Upper lobe of right lung (tissue), 1 donor: ENCODE measurements around the gene MGAT4A. TPM values are rescaled to one million over a fixed set of nuclear protein-coding genes. Genes with fewer than 3 reads are reported as not detected.

Experiments
- ATAC-seq: fragments of 200-7000 bp; cut with Tn5 transposase; one replicate; pipeline ENCODE4 v1.9.1; 2020; ENCODE audit warnings: mild to moderate bottlenecking, moderate library complexity
- DNase-seq: peaks from one replicate; pipeline ENCODE4 v3.0.0-alpha.2; 2020
- H3K27ac ChIP-seq: fragments of 200-600 bp; one replicate; pipeline ENCODE4 v1.8.0; 2022
- H3K27me3 ChIP-seq: fragments of 200-600 bp; one replicate; pipeline ENCODE4 v1.8.0; 2022; ENCODE audit warnings: mild to moderate bottlenecking
- H3K36me3 ChIP-seq: fragments of 200-600 bp; one replicate; pipeline ENCODE4 v1.8.0; 2022
- H3K4me1 ChIP-seq: fragments of 200-600 bp; one replicate; pipeline ENCODE4 v1.8.0; 2022
- H3K4me3 ChIP-seq: fragments of 200-600 bp; one replicate; pipeline ENCODE4 v1.8.0; 2022; ENCODE audit warnings: mild to moderate bottlenecking
- H3K9me3 ChIP-seq: fragments of 200-600 bp; one replicate; pipeline ENCODE4 v1.8.0; 2022
- intact Hi-C: fragments of 100-400 bp; cut with DNase I; formaldehyde crosslinking; loops from one replicate; pipeline ENCODE4 v1.11.0; 2022
- total RNA-seq: library from RNA; stranded (reverse); fragmentation: NEBNext Ultra II Directional; extraction: Animal tissue kit (Norgen Biotek cat#: 25700); gene quantifications from one replicate; pipeline ENCODE4 v1.2.1, GENCODE V29; 2021
- TF ChIP-seq, protein P1 (sequence below): fragments of 200-600 bp; IDR thresholded peaks from one replicate; pipeline ENCODE4 v1.8.0; 2022; ENCODE audit warnings: antibody characterized with exemption
- donor health status: DM: no; HTN: yes; CAD: no; lungs with severe emphysema.

The MGAT4A gene
- total RNA-seq, 1 donor from 2014 or later = 85.8 TPM

DNA sequence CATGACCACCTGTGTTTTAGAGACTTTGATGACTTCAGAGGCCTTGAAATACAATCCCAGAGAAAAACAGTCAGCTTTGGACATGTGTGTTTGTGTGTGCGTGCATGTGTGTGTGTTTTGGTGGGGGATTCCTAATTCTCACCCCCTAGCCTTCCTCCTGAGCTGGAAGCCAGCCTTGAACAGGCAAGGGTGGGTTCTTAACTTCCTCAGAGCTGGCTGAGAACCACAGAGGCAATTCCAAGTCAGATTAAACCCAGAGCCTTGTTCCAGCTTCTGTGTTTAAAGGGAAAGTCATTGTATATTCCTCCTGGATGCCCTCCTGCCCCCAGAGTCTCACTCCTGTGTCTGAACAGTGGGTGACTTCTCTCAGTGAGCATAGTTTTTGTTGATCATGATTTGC, 45.2 kb upstream of the MGAT4A start:
- TF ChIP-seq, protein P1, sequence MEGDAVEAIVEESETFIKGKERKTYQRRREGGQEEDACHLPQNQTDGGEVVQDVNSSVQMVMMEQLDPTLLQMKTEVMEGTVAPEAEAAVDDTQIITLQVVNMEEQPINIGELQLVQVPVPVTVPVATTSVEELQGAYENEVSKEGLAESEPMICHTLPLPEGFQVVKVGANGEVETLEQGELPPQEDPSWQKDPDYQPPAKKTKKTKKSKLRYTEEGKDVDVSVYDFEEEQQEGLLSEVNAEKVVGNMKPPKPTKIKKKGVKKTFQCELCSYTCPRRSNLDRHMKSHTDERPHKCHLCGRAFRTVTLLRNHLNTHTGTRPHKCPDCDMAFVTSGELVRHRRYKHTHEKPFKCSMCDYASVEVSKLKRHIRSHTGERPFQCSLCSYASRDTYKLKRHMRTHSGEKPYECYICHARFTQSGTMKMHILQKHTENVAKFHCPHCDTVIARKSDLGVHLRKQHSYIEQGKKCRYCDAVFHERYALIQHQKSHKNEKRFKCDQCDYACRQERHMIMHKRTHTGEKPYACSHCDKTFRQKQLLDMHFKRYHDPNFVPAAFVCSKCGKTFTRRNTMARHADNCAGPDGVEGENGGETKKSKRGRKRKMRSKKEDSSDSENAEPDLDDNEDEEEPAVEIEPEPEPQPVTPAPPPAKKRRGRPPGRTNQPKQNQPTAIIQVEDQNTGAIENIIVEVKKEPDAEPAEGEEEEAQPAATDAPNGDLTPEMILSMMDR = no peak
- intact Hi-C loops = no loop called here

DNA sequence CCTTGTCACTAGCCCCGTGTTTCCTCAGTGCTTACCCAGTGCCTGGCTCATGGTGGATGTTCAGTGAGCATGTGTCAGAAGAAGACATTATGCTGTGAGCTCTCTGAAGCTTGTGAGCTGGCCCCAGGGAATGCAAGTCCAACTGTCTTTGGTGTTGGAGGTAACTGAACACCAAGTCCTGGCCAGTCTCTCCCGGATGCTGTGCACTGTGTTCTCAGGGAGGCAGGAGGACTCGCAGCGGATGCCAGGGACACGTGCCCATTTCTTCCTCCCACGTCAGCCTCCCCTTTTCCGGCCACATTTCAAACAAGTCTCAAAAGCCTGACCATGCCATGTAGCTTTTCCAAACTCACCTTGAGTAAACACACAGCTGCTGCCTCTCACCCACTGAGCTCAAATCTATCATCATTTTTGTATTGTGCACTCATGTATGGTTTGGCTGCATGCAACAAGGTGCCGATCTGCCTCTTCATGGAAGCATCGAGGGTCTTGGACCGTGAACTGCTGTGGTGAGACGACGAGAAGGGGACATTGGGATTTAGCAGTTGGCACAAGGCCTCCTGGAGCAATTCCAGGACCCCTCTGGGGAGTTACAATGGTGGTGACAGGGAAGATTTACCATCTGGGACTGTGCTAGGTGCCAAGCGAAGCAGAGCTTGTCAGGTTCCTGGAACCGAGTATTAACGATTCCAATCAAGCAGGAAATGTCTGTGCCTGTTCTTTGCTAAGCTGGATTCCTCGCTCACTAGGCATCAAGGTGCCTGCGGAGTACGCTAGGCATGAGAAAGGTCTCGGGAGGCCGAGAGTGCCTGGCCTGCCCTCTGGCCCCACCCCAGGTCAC, 44.4 kb upstream of the MGAT4A start:
- H3K4me3 ChIP-seq = no peak overlapping the region

More for the DNA sequence above, 45.2 kb upstream of the MGAT4A start:
- Histone ChIP-seq H3K4me1 (peaks cover 19% of the 10 kb centered on the region), H3K27ac (peak overlapping the region; percentile 67), H3K4me3 (no peak overlapping the region), H3K27me3 (no peaks in the 10 kb centered on the region), H3K36me3 (no peaks in the 10 kb centered on the region), H3K9me3 (no peaks in the 10 kb centered on the region)
- ATAC-seq = no peak
- DNase-seq = no peak

DNA sequence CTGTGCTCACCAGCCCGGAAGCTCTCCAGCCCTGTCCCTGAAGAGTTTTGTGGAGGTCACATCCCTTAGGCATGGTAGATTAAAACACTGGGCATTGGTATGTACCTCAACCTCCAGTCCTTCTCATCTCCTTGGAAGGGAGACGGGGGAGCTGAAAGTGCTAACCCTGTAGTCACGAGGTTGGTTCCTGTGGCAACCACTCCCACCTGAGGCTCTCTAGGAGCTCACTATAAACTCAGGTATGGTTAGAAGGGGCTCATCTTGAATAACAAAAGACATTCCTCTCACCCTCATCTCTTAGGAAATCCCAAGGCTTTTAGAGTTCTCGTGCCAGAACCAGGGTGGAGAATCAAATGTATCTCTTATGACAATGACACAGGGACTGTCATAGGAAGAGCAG, 43.0 kb upstream of the MGAT4A start:
- ATAC-seq (no peak), DNase-seq (no peak)
- intact Hi-C loops = no loop called here
- Histone ChIP-seq H3K27ac (no peak overlapping the region), H3K4me3 (no peak overlapping the region), H3K36me3 (no peaks in the 10 kb centered on the region), H3K9me3 (no peaks in the 10 kb centered on the region), H3K4me1 (peaks cover 32% of the 10 kb centered on the region), H3K27me3 (no peaks in the 10 kb centered on the region)
- TF ChIP-seq, protein P1 = no peak

More for the DNA sequence above, 44.4 kb upstream of the MGAT4A start:
- Histone ChIP-seq H3K9me3 (no peaks in the 10 kb centered on the region), H3K27ac (peak overlapping the region; percentile 67), H3K36me3 (no peaks in the 10 kb centered on the region), H3K4me1 (peaks cover 20% of the 10 kb centered on the region), H3K27me3 (no peaks in the 10 kb centered on the region)
- intact Hi-C loops = no loop called here
- TF ChIP-seq, protein P1 = no peak
- DNase-seq (no peak), ATAC-seq (peak; percentile 45)

DNA sequence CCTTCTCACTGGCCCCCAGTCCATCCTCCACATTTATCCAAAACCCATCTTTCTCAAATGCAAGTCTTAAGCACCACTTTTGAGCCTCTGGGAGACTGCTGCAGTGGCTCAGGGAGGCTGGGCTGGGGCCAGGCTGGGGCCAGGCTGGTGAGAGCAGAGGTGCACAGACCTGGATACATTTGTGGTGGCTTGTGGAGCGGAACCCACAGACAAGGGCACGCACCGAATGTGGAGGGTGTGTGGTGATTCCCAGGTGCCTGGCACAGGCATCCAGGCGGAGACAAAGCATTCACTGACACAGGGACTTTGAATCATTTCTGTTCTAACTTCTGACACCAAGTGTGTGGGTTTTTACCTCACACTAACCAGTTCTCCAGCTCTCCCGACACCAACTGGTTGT, 42.2 kb upstream of the MGAT4A start:
- DNase-seq = no peak

DNA sequence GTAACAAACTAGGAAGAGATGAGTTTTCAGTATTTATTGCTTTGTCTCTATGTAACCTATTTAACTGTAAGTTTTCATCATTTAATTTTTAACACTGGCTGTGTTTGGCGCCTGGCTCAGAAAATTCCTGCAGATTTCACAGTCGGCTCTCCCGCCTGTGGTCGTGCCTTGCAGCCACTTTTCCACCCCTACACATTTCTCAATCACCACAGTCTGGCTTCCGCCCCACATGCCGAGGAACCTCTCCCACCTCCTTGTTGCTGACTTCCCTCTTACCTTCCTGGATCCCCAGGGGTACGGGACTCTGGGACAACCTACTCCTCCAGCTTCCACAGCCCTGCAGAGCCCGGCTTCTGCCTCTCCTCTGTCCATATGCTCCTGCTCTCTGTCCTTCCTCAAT, 41.6 kb upstream of the MGAT4A start:
- peak overlapping the region; percentile 71 for H3K27ac ChIP-seq
- H3K27me3 ChIP-seq = no peaks in the 10 kb centered on the region
- ATAC-seq (peak; percentile 24), DNase-seq (no peak)
- TF ChIP-seq, protein P1 = no peak
- H3K9me3 ChIP-seq = no peaks in the 10 kb centered on the region
- H3K36me3 ChIP-seq = no peaks in the 10 kb centered on the region
- H3K4me1 ChIP-seq = peaks cover 36% of the 10 kb centered on the region
- no peak overlapping the region for H3K4me3 ChIP-seq
- intact Hi-C loops = no loop called here

More for the DNA sequence above, 42.2 kb upstream of the MGAT4A start:
- Histone ChIP-seq H3K4me1 (peaks cover 36% of the 10 kb centered on the region), H3K36me3 (no peaks in the 10 kb centered on the region), H3K9me3 (no peaks in the 10 kb centered on the region), H3K4me3 (no peak overlapping the region), H3K27ac (no peak overlapping the region), H3K27me3 (no peaks in the 10 kb centered on the region)
- TF ChIP-seq, protein P1 = no peak
- no peak for ATAC-seq
- intact Hi-C loops = no loop called here
